H9 (cell line): ENCODE results near the gene SLC34A3. TPM values are rescaled to one million over a fixed set of nuclear protein-coding genes. Genes with fewer than 3 reads are reported as not detected.

Source experiments
- DNase-seq: peaks from one replicate; pipeline ENCODE4 v3.0.0-alpha.2; 2017
- H2AFZ ChIP-seq: one replicate; pipeline ENCODE4 v1.6.1; 2013; ENCODE audit warnings: mild to moderate bottlenecking, low read length, control low read depth, moderate library complexity
- H2AK5ac ChIP-seq: 2 replicates; pipeline ENCODE4 v1.6.1; 2013; ENCODE audit warnings: low read length, control low read depth, mixed read lengths; ENCODE audit not compliant: insufficient read length
- H2BK120ac ChIP-seq: one replicate; pipeline ENCODE4 v1.6.1; 2013; ENCODE audit warnings: low read depth, mild to moderate bottlenecking, low read length, control low read depth, inconsistent platforms; ENCODE audit not compliant: poor library complexity, severe bottlenecking
- H2BK12ac ChIP-seq: 2 replicates; pipeline ENCODE4 v1.6.1; 2013; ENCODE audit warnings: low read length, control low read depth, mixed read lengths, low read depth; ENCODE audit not compliant: insufficient read length
- H2BK15ac ChIP-seq: 2 replicates; pipeline ENCODE4 v1.6.1; 2013; ENCODE audit warnings: low read depth, low read length, control low read depth
- H2BK20ac ChIP-seq: one replicate; pipeline ENCODE4 v1.6.1; 2013; ENCODE audit warnings: low read depth, mild to moderate bottlenecking, low read length, control low read depth, inconsistent platforms; ENCODE audit not compliant: poor library complexity, severe bottlenecking
- H2BK5ac ChIP-seq: 2 replicates; pipeline ENCODE4 v1.6.1; 2013; ENCODE audit warnings: low read length, control low read depth, mixed read lengths; ENCODE audit not compliant: insufficient read length
- H3K14ac ChIP-seq: 2 replicates; pipeline ENCODE4 v1.6.1; 2013; ENCODE audit warnings: low read length, control low read depth; ENCODE audit not compliant: insufficient read depth
- H3K18ac ChIP-seq: 2 replicates; pipeline ENCODE4 v1.6.1; 2013; ENCODE audit warnings: low read depth, mild to moderate bottlenecking, mixed read lengths, low read length, control low read depth; ENCODE audit not compliant: insufficient read length
- H3K23ac ChIP-seq: 2 replicates; pipeline ENCODE4 v1.6.1; 2013; ENCODE audit warnings: low read length, control low read depth, mixed read lengths, low read depth; ENCODE audit not compliant: insufficient read length
- H3K23me2 ChIP-seq: 2 replicates; pipeline ENCODE4 v1.6.1; 2013; ENCODE audit warnings: low read depth, mild to moderate bottlenecking, mixed read lengths, low read length, control low read depth; ENCODE audit not compliant: insufficient read length, poor library complexity, severe bottlenecking
- H3K27ac ChIP-seq: 2 replicates; pipeline ENCODE4 v1.5.1; 2013; ENCODE audit warnings: low read length, control low read depth, mixed read lengths, low read depth; ENCODE audit not compliant: insufficient read length
- H3K27me3 ChIP-seq: 2 replicates; pipeline ENCODE4 v1.6.1; 2013; ENCODE audit warnings: low read length, control low read depth, inconsistent platforms; ENCODE audit not compliant: insufficient read depth
- H3K4ac ChIP-seq: 2 replicates; pipeline ENCODE4 v1.6.1; 2013; ENCODE audit warnings: low read depth, mild to moderate bottlenecking, control low read depth, inconsistent platforms, low read length, moderate library complexity
- H3K4me1 ChIP-seq: 2 replicates; pipeline ENCODE4 v1.6.1; 2013; ENCODE audit warnings: low read length, control low read depth, inconsistent platforms; ENCODE audit not compliant: insufficient read depth
- H3K4me2 ChIP-seq: 2 replicates; pipeline ENCODE4 v1.6.1; 2013; ENCODE audit warnings: low read length, control low read depth, mixed read lengths; ENCODE audit not compliant: insufficient read length, insufficient read depth
- H3K56ac ChIP-seq: 2 replicates; pipeline ENCODE4 v1.6.1; 2013; ENCODE audit warnings: low read depth, mild to moderate bottlenecking, mixed read lengths, low read length, control low read depth; ENCODE audit not compliant: insufficient read length
- H3K79me1 ChIP-seq: 2 replicates; pipeline ENCODE4 v1.6.1; 2013; ENCODE audit warnings: low read depth, mild to moderate bottlenecking, moderate library complexity, low read length, control low read depth, inconsistent platforms; ENCODE audit not compliant: insufficient read depth, poor library complexity, severe bottlenecking
- H3K79me2 ChIP-seq: 2 replicates; pipeline ENCODE4 v1.6.1; 2013; ENCODE audit warnings: low read length, control low read depth, inconsistent platforms; ENCODE audit not compliant: insufficient read depth
- H3K9ac ChIP-seq: 2 replicates; pipeline ENCODE4 v1.6.1; 2013; ENCODE audit warnings: low read length, control low read depth, mixed read lengths; ENCODE audit not compliant: insufficient read length; ENCODE audit errors: extremely low read depth
- H3K9me3 ChIP-seq: one replicate; pipeline ENCODE4 v1.6.1; 2013; ENCODE audit warnings: low read depth, low read length, inconsistent platforms; ENCODE audit not compliant: control insufficient read depth
- H3T11ph ChIP-seq: one replicate; pipeline ENCODE4 v1.6.1; 2013; ENCODE audit warnings: mild to moderate bottlenecking, low read length, control low read depth, inconsistent platforms
- H4K20me1 ChIP-seq: one replicate; pipeline ENCODE4 v1.6.1; 2013; ENCODE audit not compliant: control insufficient read depth, insufficient read length, insufficient read depth
- H4K5ac ChIP-seq: 2 replicates; pipeline ENCODE4 v1.6.1; 2013; ENCODE audit warnings: low read depth, mild to moderate bottlenecking, mixed read lengths, low read length, control low read depth; ENCODE audit not compliant: insufficient read length
- H4K8ac ChIP-seq: replicated peaks from 2 replicates; pipeline ENCODE4 v1.6.1; 2013; ENCODE audit warnings: low read length, control low read depth, mixed read lengths, low read depth; ENCODE audit not compliant: insufficient read length
- H4K91ac ChIP-seq: 2 replicates; pipeline ENCODE4 v1.6.1; 2013; ENCODE audit warnings: low read depth, mild to moderate bottlenecking, moderate library complexity, mixed read lengths, low read length, control low read depth; ENCODE audit not compliant: insufficient read length
- H3K27ac Mint-ChIP-seq, 3 experiments: 2 replicates in 2 of 3; 3 replicates in 1 of 3; pipeline ENCODE4 v1.8.0; 2020 to 2021; ENCODE audit warnings: mixed read lengths in 3 of 3, mild to moderate bottlenecking in 1 of 3, moderate library complexity in 1 of 3
- H3K27me3 Mint-ChIP-seq: 2 replicates; pipeline ENCODE4 v1.8.0; 2021; ENCODE audit warnings: low read depth, mild to moderate bottlenecking, moderate library complexity, mixed read lengths
- H3K36me3 Mint-ChIP-seq, 3 experiments: 2 replicates in 2 of 3; 3 replicates in 1 of 3; pipeline ENCODE4 v1.8.0; 2020 to 2021; ENCODE audit warnings: low read depth in 3 of 3, mixed read lengths in 3 of 3; ENCODE audit not compliant: insufficient read depth in 1 of 3
- H3K4me1 Mint-ChIP-seq, 2 experiments: 2 replicates each; pipeline ENCODE4 v1.8.0; 2020; ENCODE audit warnings: mixed read lengths in 2 of 2
- H3K4me3 Mint-ChIP-seq, 2 experiments: 2 replicates in 1 of 2; 3 replicates in 1 of 2; pipeline ENCODE4 v1.8.0; 2020 to 2021; ENCODE audit warnings: mild to moderate bottlenecking in 2 of 2, mixed read lengths in 2 of 2, moderate library complexity in 1 of 2
- H3K9me3 Mint-ChIP-seq, 2 experiments: 2 replicates in 1 of 2; 3 replicates in 1 of 2; pipeline ENCODE4 v1.8.0; 2020; ENCODE audit warnings: mild to moderate bottlenecking in 2 of 2, mixed read lengths in 2 of 2, moderate library complexity in 1 of 2
- CTCF ChIP-seq: fragments of 200-600 bp; sonication (generic); conservative IDR thresholded peaks from 3 replicates; pipeline ENCODE4 v1.8.0; 2021; ENCODE audit warnings: antibody characterized with exemption, mild to moderate bottlenecking
- WGBS: extraction: QIAGEN DNeasy Blood & Tissue Kit; methylation state at CpG from one replicate; pipeline ENCODE4 v1.1.7; 2013; ENCODE audit warnings: missing lambda C conversion rate, low lambda C conversion rate, mixed read lengths; ENCODE audit not compliant: insufficient read length; ENCODE audit errors: extremely low coverage; 5-methylcytosine and 5-hydroxymethylcytosine counted together
- total RNA-seq: library from RNA; stranded (reverse); gene quantifications from 2 replicates; pipeline ENCODE4 v1.2.1, GENCODE V29; 2021

SLC34A3 gene
- total RNA-seq, 1 experiment from 2014 or later, result not detected

DNA sequence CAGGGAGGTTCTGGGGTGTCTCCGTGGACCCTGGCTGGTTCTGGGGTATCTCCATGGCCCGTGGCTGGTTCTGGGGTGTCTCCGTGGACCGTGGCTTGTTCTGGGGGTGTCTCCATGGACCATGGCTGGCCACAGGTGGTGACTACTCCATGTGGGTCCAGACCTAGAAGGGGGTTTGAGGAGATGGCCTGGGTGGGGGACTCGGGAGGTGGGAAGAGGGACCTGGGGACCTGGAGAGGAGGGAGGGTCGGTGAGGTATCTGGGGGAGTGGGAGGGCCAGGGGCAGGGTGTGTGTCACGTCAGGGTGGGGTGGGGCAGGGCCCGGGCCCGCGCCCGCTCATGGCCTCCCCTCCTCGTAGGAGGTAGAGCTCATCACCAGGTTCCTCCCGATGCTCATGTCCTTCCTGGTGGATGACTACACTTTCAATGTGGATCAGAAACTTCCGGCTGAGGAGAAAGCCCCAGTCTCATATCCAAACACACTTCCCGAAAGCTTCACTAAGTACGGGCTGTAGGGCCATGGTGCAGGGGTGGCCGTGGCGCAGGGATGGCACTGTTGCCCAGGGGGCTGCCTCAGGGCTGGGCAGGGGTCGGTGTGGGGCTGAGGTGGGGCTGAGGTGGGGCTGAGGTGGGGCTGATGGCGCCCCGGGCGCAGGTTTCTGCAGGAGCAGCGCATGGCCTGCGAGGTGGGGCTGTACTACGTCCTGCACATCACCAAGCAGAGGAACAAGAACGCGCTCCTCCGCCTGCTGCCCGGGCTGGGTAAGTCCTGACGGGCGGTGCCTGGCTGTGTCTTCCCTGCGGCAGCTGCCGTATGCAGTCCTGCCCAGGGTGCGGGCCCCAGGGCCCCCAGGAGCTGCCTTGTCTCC, 36.1 kb downstream of the SLC34A3 start:
- Histone ChIP-seq H2BK12ac (no peak overlapping the region), H3K9ac (no peak overlapping the region), H2BK5ac (no peak overlapping the region), H2AK5ac (no peak overlapping the region), H4K91ac (no peak overlapping the region), H3K27me3 (no peaks in the 10 kb centered on the region), H3K4ac (no peak overlapping the region), H4K8ac (no peak overlapping the region), H3K14ac (no peak overlapping the region), H2BK15ac (no peak overlapping the region), H3K79me2 (no peaks in the 10 kb centered on the region), H3K23ac (no peak overlapping the region), H3K27ac (no peak overlapping the region), H2BK20ac (no peak overlapping the region), H3K56ac (no peak overlapping the region), H2BK120ac (no peak overlapping the region), H3K4me1 (no peaks in the 10 kb centered on the region), H3K4me2 (no peak overlapping the region), H3K9me3 (no peaks in the 10 kb centered on the region), H3K23me2 (no peaks in the 10 kb centered on the region), H4K20me1 (no peaks in the 10 kb centered on the region), H4K5ac (no peak overlapping the region), H3T11ph (no peak overlapping the region), H2AFZ (no peak overlapping the region), H3K79me1 (no peaks in the 10 kb centered on the region), H3K18ac (no peak overlapping the region)
- H3K36me3 Mint-ChIP-seq, result peaks cover 12 to 59% (median 42%) of the 10 kb centered on the region in 3 experiments; a peak in 6 of 7 replicates
- no peak for DNase-seq
- TF ChIP-seq CTCF, result no peak
- 0 out of 4 replicates have a peak, but pooled peaks cover 0 to 1% of the 10 kb centered on the region in 2 experiments for H3K4me1 Mint-ChIP-seq
- H3K27me3 Mint-ChIP-seq, result no peaks in the 10 kb centered on the region; the same call in 1 of the 2 replicates
- H3K9me3 Mint-ChIP-seq, result no peaks in the 10 kb centered on the region; a peak in 1 of 5 replicates
- no peak overlapping the region for H3K4me3 Mint-ChIP-seq
- WGBS, result no CpG with 5 or more reads among the region's 34 CpGs
- H3K27ac Mint-ChIP-seq, result no peak overlapping the region; a peak in 1 of 7 replicates
